B cell (primary cell): ENCODE data around the gene GCKR. TPM values are rescaled to one million over a fixed set of nuclear protein-coding genes. Genes with fewer than 3 reads are reported as not detected.

ENCODE experiments used
- ATAC-seq: fragments of 200-7000 bp; cut with Tn5 transposase; one replicate; pipeline ENCODE4 v1.10.0; 2021; ENCODE audit warnings: low read depth, mild to moderate bottlenecking, moderate number of reproducible peaks, moderate library complexity
- CTCF ChIA-PET: fragments of 350-600 bp; sonication (Branson Sonifier 250); formaldehyde crosslinking; loops from one replicate; lab custom pipeline; 2021; ENCODE audit warnings: antibody characterized with exemption, inconsistent platforms; lab: Charles Lee
- POLR2A ChIA-PET: fragments of 350-600 bp; sonication (Branson Sonifier 250); formaldehyde crosslinking; loops from one replicate; lab custom pipeline; 2021; ENCODE audit warnings: antibody characterized with exemption; lab: Charles Lee
- DNase-seq: peaks from one replicate; pipeline ENCODE4 v3.0.0; 2013
- H2AFZ ChIP-seq: 2 replicates; pipeline ENCODE4 v1.6.1; 2012; ENCODE audit warnings: mild to moderate bottlenecking, low read depth, low read length; ENCODE audit not compliant: insufficient read depth, poor library complexity, severe bottlenecking
- H3K27ac ChIP-seq, 2 donors: 1 replicate in 1 of 2; 2 replicates in 1 of 2; pipeline ENCODE4 v1.5.1; 2012 to 2013; ENCODE audit warnings: low read length in 2 of 2, mild to moderate bottlenecking in 2 of 2, moderate library complexity in 1 of 2
- H3K27me3 ChIP-seq, 4 experiments: fragments of 200-600 bp in 1 of 4; sonication (generic) in 1 of 4; replicated peaks in 1 of 4; 1 replicate in 2 of 4; 2 replicates in 2 of 4; pipeline versions ENCODE4 v1.6.1 to v1.7.0; 2013 to 2016; ENCODE audit warnings: low read length in 3 of 4, mild to moderate bottlenecking in 2 of 4, mixed read lengths in 1 of 4, moderate library complexity in 1 of 4; ENCODE audit not compliant: insufficient read depth in 4 of 4, control insufficient read depth in 3 of 4; ENCODE audit errors: control extremely low read depth in 1 of 4
- H3K36me3 ChIP-seq, 2 experiments: replicated peaks in 1 of 2; 1 replicate in 1 of 2; 2 replicates in 1 of 2; pipeline versions ENCODE4 v1.6.1 to v1.7.1; 2013; ENCODE audit warnings: low read length in 1 of 2; ENCODE audit not compliant: insufficient read depth in 2 of 2, control insufficient read depth in 1 of 2; ENCODE audit errors: control extremely low read depth in 1 of 2, extremely low read depth in 1 of 2
- H3K4me1 ChIP-seq, 2 donors: fragments of 200-600 bp in 1 of 2; sonication (generic) in 1 of 2; 1 replicate in 1 of 2; 2 replicates in 1 of 2; pipeline versions ENCODE4 v1.5.1 to v1.6.1; 2013 to 2017; ENCODE audit warnings: low read length in 2 of 2; ENCODE audit not compliant: control insufficient read depth in 2 of 2, insufficient read depth in 2 of 2
- H3K4me2 ChIP-seq: replicated peaks from 2 replicates; pipeline ENCODE3; 2012; ENCODE audit warnings: mild to moderate bottlenecking, low read depth, low read length; ENCODE audit not compliant: poor library complexity, severe bottlenecking
- H3K4me3 ChIP-seq, 5 experiments: fragments of 200-600 bp in 1 of 5; sonication (generic) in 1 of 5; 1 replicate in 3 of 5; 2 replicates in 2 of 5; pipeline versions ENCODE4 v1.5.1 to v1.7.0; 2011 to 2016; ENCODE audit warnings: low read length in 4 of 5, mild to moderate bottlenecking in 4 of 5, low read depth in 2 of 5, control low read depth in 1 of 5, moderate library complexity in 1 of 5; ENCODE audit not compliant: insufficient read depth in 1 of 5; ENCODE audit errors: control extremely low read depth in 1 of 5, extremely low read depth in 1 of 5
- H3K79me2 ChIP-seq: fragments of 200-600 bp; sonication (generic); one replicate; pipeline ENCODE4 v1.6.0; 2016; ENCODE audit warnings: low read length; ENCODE audit not compliant: control insufficient read depth, insufficient read depth
- H3K9ac ChIP-seq: fragments of 200-600 bp; sonication (generic); 2 replicates; pipeline ENCODE4 v1.6.1; 2017; ENCODE audit warnings: mild to moderate bottlenecking, low read length, moderate library complexity
- H3K9me3 ChIP-seq, 3 donors: one replicate each; pipeline versions ENCODE4 v1.6.1 to v1.7.1; 2013; ENCODE audit warnings: low read length in 2 of 3; ENCODE audit not compliant: control insufficient read depth in 2 of 3, insufficient read depth in 1 of 3; ENCODE audit errors: control extremely low read depth in 1 of 3
- H4K20me1 ChIP-seq: 2 replicates; pipeline ENCODE4 v1.6.0; 2012; ENCODE audit warnings: mild to moderate bottlenecking, low read length; ENCODE audit not compliant: insufficient read depth, control insufficient read depth, poor library complexity, severe bottlenecking
- H3K27ac Mint-ChIP-seq: one replicate; pipeline ENCODE4 v1.8.0; 2021; ENCODE audit warnings: mixed read lengths
- H3K27me3 Mint-ChIP-seq: one replicate; pipeline ENCODE4 v1.8.0; 2021; ENCODE audit warnings: mixed read lengths
- H3K4me1 Mint-ChIP-seq: one replicate; pipeline ENCODE4 v1.8.0; 2021; ENCODE audit warnings: mixed read lengths
- H3K4me3 Mint-ChIP-seq: one replicate; pipeline ENCODE4 v1.8.0; 2021; ENCODE audit warnings: mixed read lengths
- H3K9me3 Mint-ChIP-seq: one replicate; pipeline ENCODE4 v1.8.0; 2022; ENCODE audit warnings: mixed read lengths; ENCODE audit not compliant: insufficient read depth
- EZH2 ChIP-seq: IDR thresholded peaks from 2 replicates; pipeline ENCODE4 v1.6.1; 2012; ENCODE audit warnings: borderline replicate concordance, low read depth, mild to moderate bottlenecking, moderate library complexity, low read length; ENCODE audit not compliant: insufficient read depth, poor library complexity, severe bottlenecking
- WGBS: methylation state at CpG from one replicate; pipeline ENCODE4 v1.1.5; 2013; ENCODE audit warnings: missing lambda C conversion rate; ENCODE audit not compliant: insufficient coverage; 5-methylcytosine and 5-hydroxymethylcytosine counted together
- intact Hi-C: fragments of 100-400 bp; cut with micrococcal nuclease; formaldehyde crosslinking; loops from one replicate; pipeline ENCODE4 v1.10.0; 2022
- polyA plus RNA-seq: library from polyadenylated mRNA; depleted of rRNA; stranded (reverse); fragments of >200 nt; gene quantifications from 2 replicates; pipeline ENCODE4 v1.2.3, GENCODE V29; 2012
- total RNA-seq, 2 donors: library from RNA; stranded (reverse); fragments of 120-200 nt in 1 of 2; gene quantifications; 1 replicate in 1 of 2; 2 replicates in 1 of 2; pipeline versions ENCODE4 v1.2.3 to v1.2.4, GENCODE V29; 2013 to 2022
- TF ChIP-seq, protein P1 (sequence below): fragments of 200-600 bp; IDR thresholded peaks from one replicate; pipeline ENCODE4 v1.8.0; 2022; ENCODE audit warnings: antibody characterized with exemption, mild to moderate bottlenecking

The GCKR gene
- total and polyA plus RNA-seq, 2 donors (not counting 1 experiment from before 2014, with no cell fraction given) = not detected

DNA sequence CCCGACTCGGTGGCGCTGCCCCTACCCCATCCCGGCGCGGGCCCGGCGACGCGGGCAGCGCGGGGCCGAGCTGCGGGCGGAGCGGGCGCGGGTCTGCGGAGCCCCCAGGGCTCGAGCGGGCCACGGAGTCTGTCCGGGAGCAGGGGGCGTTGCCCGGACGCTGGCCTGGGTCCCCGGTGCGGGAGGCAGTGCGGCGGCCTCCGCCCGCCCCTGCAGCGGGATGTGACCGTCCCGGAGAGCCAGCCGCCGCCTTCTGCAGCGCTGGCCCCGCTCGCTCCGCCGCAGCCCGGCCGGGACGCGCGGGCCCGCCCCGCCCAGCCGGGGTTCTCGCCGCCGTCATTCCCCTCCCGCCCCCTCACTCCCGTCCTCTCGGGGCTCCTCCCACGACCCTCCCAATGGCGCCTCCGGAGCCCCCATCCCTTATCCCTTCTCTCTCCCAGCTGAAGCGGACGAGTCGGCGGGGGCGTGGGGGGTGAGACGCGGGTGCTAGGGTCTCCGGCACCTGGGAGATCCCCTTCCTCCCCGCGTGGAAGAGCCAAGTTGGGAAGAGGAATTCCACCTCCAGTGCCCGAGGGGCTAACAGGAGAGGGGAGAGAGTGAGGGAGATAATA lies 1.6 kb upstream of the GCKR start, which contains the start of gene FNDC4:
Gene FNDC4 (minus strand): TSS at position 257 of the 611 bp plus-strand sequence. CDS start 521 bp downstream, outside the sequence.
- no peaks in the 10 kb centered on the region for H3K9me3 Mint-ChIP-seq

DNA sequence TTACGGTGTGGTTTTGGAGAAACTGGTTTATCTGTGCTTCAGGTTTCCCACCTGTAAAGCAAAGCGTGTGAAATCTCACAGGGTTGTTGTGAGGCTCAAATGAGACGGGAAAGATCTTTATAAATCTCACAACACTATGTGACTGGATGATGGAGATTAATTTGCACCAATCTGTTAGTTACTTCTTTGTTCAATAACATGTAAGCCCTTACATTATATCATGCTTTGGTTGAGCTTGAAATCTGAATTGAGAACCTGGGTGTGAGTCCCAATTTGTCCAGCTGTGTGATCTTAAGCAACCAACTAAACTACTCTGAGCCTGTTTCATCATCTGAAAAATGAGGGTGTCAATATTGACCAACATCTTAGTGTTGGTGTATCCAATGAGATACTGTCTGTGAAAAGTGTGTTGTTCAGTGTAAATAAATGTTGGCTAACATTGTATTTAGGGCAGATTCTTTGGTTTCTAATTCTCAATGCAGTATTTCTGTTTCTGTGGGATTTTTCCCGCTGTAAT lies 741 bp upstream of the GCKR start:
- Mint-ChIP-seq H3K27ac (no peak overlapping the region), H3K27me3 (peaks cover 59% of the 10 kb centered on the region), H3K4me3 (peak overlapping the region; percentile 82), H3K9me3 (no peaks in the 10 kb centered on the region), H3K4me1 (peaks cover 10% of the 10 kb centered on the region)
- intact Hi-C loops = no loop called here
- no peaks in the 10 kb centered on the region for H3K36me3 ChIP-seq
- H2AFZ ChIP-seq = no peak overlapping the region
- no peak for DNase-seq
- H3K27me3 ChIP-seq = peaks cover 0 to 58% (median 39%) of the 10 kb centered on the region in 4 experiments
- H3K79me2 ChIP-seq = no peaks in the 10 kb centered on the region
- no peaks in the 10 kb centered on the region for H4K20me1 ChIP-seq
- H3K4me1 ChIP-seq = peaks cover 10 to 18% of the 10 kb centered on the region in 2 donors
- ATAC-seq = no peak
- ChIA-PET POLR2A (no interaction called here), CTCF (no interaction called here)
- no peak overlapping the region for H3K4me2 ChIP-seq
- peaks cover 0 to 6% (median 0%) of the 10 kb centered on the region in 3 donors for H3K9me3 ChIP-seq
- 100% methylated on average over 1 of the region's 4 CpGs for whole genome bisulfite sequencing
- no peak overlapping the region for H3K27ac ChIP-seq
- no peak overlapping the region for H3K9ac ChIP-seq
- TF ChIP-seq, protein P1, sequence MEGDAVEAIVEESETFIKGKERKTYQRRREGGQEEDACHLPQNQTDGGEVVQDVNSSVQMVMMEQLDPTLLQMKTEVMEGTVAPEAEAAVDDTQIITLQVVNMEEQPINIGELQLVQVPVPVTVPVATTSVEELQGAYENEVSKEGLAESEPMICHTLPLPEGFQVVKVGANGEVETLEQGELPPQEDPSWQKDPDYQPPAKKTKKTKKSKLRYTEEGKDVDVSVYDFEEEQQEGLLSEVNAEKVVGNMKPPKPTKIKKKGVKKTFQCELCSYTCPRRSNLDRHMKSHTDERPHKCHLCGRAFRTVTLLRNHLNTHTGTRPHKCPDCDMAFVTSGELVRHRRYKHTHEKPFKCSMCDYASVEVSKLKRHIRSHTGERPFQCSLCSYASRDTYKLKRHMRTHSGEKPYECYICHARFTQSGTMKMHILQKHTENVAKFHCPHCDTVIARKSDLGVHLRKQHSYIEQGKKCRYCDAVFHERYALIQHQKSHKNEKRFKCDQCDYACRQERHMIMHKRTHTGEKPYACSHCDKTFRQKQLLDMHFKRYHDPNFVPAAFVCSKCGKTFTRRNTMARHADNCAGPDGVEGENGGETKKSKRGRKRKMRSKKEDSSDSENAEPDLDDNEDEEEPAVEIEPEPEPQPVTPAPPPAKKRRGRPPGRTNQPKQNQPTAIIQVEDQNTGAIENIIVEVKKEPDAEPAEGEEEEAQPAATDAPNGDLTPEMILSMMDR = no peak
- no peak for TF ChIP-seq EZH2
- H3K4me3 ChIP-seq = no peak overlapping the region

More for the DNA sequence above, 1.6 kb upstream of the GCKR start, which contains the start of gene FNDC4:
- Histone ChIP-seq H3K79me2 (no peaks in the 10 kb centered on the region), H3K9me3 (peaks cover 0 to 6% (median 0%) of the 10 kb centered on the region in 3 donors), H3K4me2 (peak within 1 kb of the TSS; percentile 92), H2AFZ (peak within 1 kb of the TSS; percentile 73), H4K20me1 (no peaks in the 10 kb centered on the region), H3K4me1 (peaks cover 14 to 21% of the 10 kb centered on the region in 2 donors), H3K9ac (peak within 1 kb of the TSS; percentile 61), H3K27ac (no peak within 1 kb of the TSS), H3K36me3 (no peaks in the 10 kb centered on the region), H3K27me3 (peaks cover 0 to 58% (median 39%) of the 10 kb centered on the region in 4 experiments), H3K4me3 (peak within 1 kb of the TSS in 3 of 5 experiments; percentile 29 to 56 (median 38))
- no peak within 1 kb of the TSS for H3K27ac Mint-ChIP-seq
- CTCF ChIA-PET = no interaction called here
- H3K4me1 Mint-ChIP-seq = peaks cover 14% of the 10 kb centered on the region
- ATAC-seq = peak; percentile 51
- H3K4me3 Mint-ChIP-seq = peak within 1 kb of the TSS; percentile 82
- DNase-seq = peak; percentile 50
- 4% methylated on average over 52 of the region's 70 CpGs for WGBS
- peaks cover 59% of the 10 kb centered on the region for H3K27me3 Mint-ChIP-seq
- intact Hi-C loops = no loop called here
- POLR2A ChIA-PET = no interaction called here
- TF ChIP-seq, protein P1 = no peak
- peak; percentile 10 for TF ChIP-seq EZH2
